ENCODE results near the gene PLA2G4E. TPM values are rescaled to one million over a fixed set of nuclear protein-coding genes. Genes with fewer than 3 reads are reported as not detected.

The PLA2G4E gene
- total and polyA plus RNA-seq, 2 experiments from 2014 or later = not detected

- no peak for TF ChIP-seq ETS1 (IDR thresholded peaks at IDR 0.05)
- TF ChIP-seq JUNB (IDR thresholded peaks at IDR 0.05; ENCODE audit: unreplicated experiment) = no peak
- TF ChIP-seq CREB1 (CRISPR knock-in tag; IDR thresholded peaks at IDR 0.05; ENCODE audit: low read depth) = no peak
- TF ChIP-seq ZNF114 (CRISPR knock-in tag; IDR thresholded peaks at IDR 0.05) = no peak
- no peak for TF ChIP-seq REST (IDR thresholded peaks at IDR 0.05; ENCODE audit: unreplicated experiment)
- TF ChIP-seq POLR2AphosphoS5 (IDR thresholded peaks at IDR 0.05; ENCODE audit: low read depth) = no peak
- no peak for TF ChIP-seq EZH2phosphoT487 (IDR thresholded peaks at IDR 0.05; ENCODE audit: unreplicated experiment)
- no peak for TF ChIP-seq STAT1 (IDR thresholded peaks at IDR 0.05; ENCODE audit: unreplicated experiment)
Observed at GRCh38 chr15:42012241-42012640, 8.6 kb downstream of the PLA2G4E start (continued).

DNA sequence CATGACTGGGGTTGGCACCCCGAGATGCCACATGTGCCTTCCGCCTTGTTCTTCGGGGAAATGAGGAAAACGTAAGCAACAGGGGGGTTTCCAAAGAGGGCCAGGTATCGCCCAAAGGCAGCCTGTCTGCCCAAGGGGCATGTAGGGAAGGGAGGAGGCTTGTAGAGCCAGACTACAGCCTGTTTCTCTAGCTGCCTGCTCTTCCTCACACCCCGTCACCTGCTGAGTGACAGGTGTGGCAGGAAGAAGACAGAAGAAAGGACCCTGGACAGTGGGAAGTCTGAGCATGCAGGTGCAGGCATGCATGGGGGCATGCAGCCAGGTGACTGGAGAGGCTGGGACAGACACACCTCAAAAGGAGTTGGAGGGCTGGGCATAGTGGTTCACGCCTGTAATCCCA lies 9.8 kb downstream of the PLA2G4E start:
- Mint-ChIP-seq H3K4me1 (peaks cover 6% of the 10 kb centered on the region; the same call in 2 of the 3 replicates), H3K27ac (no peak overlapping the region), H3K9me3 (no peaks in the 10 kb centered on the region; the same call in 2 of the 3 replicates), H3K36me3 (ENCODE audit: low read depth) (no peaks in the 10 kb centered on the region), H3K27me3 (ENCODE audit: insufficient read depth, low read depth, poor library complexity) (peaks cover 10% of the 10 kb centered on the region), H3K4me3 (no peak overlapping the region)
- no peaks in the 10 kb centered on the region for H3K36me3 ChIP-seq (ENCODE audit: insufficient read depth)
- no peak overlapping the region for H3K4me2 ChIP-seq
- H3K4me1 ChIP-seq (ENCODE audit: insufficient read depth) = no peaks in the 10 kb centered on the region
- no peak overlapping the region for H3K4me3 ChIP-seq
- H2AFZ ChIP-seq = no peak overlapping the region
- DNase-seq (ENCODE audit: low spot score) (no peak), ATAC-seq (no peak)
- no peaks in the 10 kb centered on the region for H3K27me3 ChIP-seq (ENCODE audit: insufficient read depth)
- H3K27ac ChIP-seq (ENCODE audit: low read depth) = no peak overlapping the region
- H4K20me1 ChIP-seq (replicated peaks; ENCODE audit: insufficient read depth) = no peaks in the 10 kb centered on the region; the same call in 1 of the 2 replicates
- no peaks in the 10 kb centered on the region for H3K79me2 ChIP-seq (replicated peaks; ENCODE audit: insufficient read depth)
- H3K9me2 ChIP-seq (ENCODE audit: insufficient read depth) = 0 out of 2 replicates have a peak, but pooled peaks cover under 1% of the 10 kb centered on the region
- H3F3A ChIP-seq (replicated peaks; ENCODE audit: low read depth) = no peaks in the 10 kb centered on the region
- no peak for TF ChIP-seq EZH2phosphoT487 (IDR thresholded peaks at IDR 0.05; ENCODE audit: unreplicated experiment)
- no peak for TF ChIP-seq ZNF114 (CRISPR knock-in tag; IDR thresholded peaks at IDR 0.05)
- TF ChIP-seq ZNF331 (CRISPR knock-in tag; IDR thresholded peaks at IDR 0.05; ENCODE audit: low read depth) = no peak
- TF ChIP-seq CREB1 (CRISPR knock-in tag; IDR thresholded peaks at IDR 0.05; ENCODE audit: low read depth) = no peak
- no peak for TF ChIP-seq ZNF462 (CRISPR knock-in tag; IDR thresholded peaks at IDR 0.05)
- no peak for TF ChIP-seq ETS1 (IDR thresholded peaks at IDR 0.05)
- TF ChIP-seq EZH2 (IDR thresholded peaks at IDR 0.05; ENCODE audit: low read depth, unreplicated experiment) = no peak
